Thoracic aorta (tissue), 2 donors: ENCODE data around the gene NUAK1. TPM values are rescaled to one million over a fixed set of nuclear protein-coding genes. Genes with fewer than 3 reads are reported as not detected.

Experiments used
- ATAC-seq: fragments of 150-250 bp; one replicate; pipeline ENCODE4 v1.8.0; 2017; ENCODE audit warnings: low read depth; ENCODE audit not compliant: insufficient number of reproducible peaks, low FRiP score
- DNase-seq: peaks from one replicate; pipeline ENCODE4 v3.0.0-alpha.2; 2020; ENCODE audit warnings: low spot score
- H3K27ac ChIP-seq, 2 donors: fragments of 200-600 bp; sonication (generic); 1 replicate in 1 of 2; 2 replicates in 1 of 2; pipeline ENCODE4 v1.5.1; 2016; ENCODE audit warnings: mild to moderate bottlenecking in 2 of 2, moderate library complexity in 2 of 2
- H3K27me3 ChIP-seq: fragments of 200-600 bp; sonication (generic); replicated peaks from 2 replicates; pipeline ENCODE4 v1.6.0; 2016; ENCODE audit warnings: mild to moderate bottlenecking; ENCODE audit not compliant: insufficient read depth
- H3K36me3 ChIP-seq: fragments of 200-600 bp; sonication (generic); one replicate; pipeline ENCODE4 v1.5.1; 2016
- H3K4me1 ChIP-seq, 2 donors: fragments of 200-600 bp; sonication (generic); 1 replicate in 1 of 2; 2 replicates in 1 of 2; pipeline versions ENCODE4 v1.5.1 to v1.6.0; 2016; ENCODE audit warnings: low read depth in 2 of 2, mild to moderate bottlenecking in 1 of 2; ENCODE audit not compliant: control insufficient read depth in 1 of 2
- H3K4me3 ChIP-seq: fragments of 200-600 bp; sonication (generic); 2 replicates; pipeline ENCODE4 v1.5.1; 2016; ENCODE audit warnings: mild to moderate bottlenecking
- H3K9me3 ChIP-seq: fragments of 200-600 bp; sonication (generic); 2 replicates; pipeline ENCODE4 v1.5.1; 2016
- total RNA-seq, 2 donors: library from RNA; depleted of rRNA; stranded (reverse); fragments of >200 nt; gene quantifications; one replicate each; pipeline versions ENCODE4 v1.1.0 to v1.2.3, GENCODE V29; 2016
- TF ChIP-seq, protein P1 (sequence below): fragments of 200-600 bp; sonication (generic); IDR thresholded peaks from one replicate; pipeline ENCODE4 v1.5.1; 2019; ENCODE audit warnings: antibody characterized with exemption

Gene NUAK1
- total RNA-seq, 2 donors from 2014 or later = 20.0 to 31.4 TPM

DNA sequence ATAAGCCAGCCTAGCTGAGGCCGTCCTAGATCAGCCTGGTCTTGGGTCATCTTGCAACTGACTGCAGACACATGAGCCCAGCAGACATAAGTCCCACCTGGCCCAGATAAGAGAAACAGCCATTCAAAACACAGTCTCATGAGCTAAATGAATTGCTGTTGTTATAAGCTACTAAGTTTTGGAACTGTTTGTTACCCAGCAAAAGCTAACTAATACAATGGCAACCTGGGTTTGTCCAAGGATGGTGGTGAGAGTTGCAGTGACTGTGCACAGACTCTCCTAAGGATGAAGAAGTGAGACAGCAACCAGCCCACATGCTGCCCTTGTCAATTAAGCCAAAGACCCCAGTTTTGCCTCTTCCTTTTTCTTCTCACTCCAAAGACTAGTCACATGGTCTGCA is 22.2 kb upstream of the NUAK1 start:
- no peak for DNase-seq
- no peak overlapping the region for H3K27ac ChIP-seq

DNA sequence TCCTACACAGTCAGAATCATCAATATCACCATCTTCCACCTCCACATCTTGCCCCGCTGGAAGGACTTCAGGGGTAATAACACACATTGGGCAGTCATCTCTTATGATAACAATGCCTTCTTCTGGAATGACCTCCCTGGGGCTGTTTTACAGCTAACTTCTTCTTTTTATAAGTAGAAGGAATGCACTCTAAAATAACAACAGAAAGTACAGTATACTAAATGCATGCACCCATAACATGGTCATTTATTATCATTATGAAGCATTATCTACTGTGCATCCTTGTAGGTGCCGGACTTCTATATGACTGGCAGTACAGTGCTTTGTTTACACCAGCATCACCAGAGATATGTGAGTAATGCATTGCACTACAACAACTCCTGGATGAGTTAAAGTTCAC is 19.0 kb upstream of the NUAK1 start:
- H3K27me3 ChIP-seq = no peaks in the 10 kb centered on the region
- no peak for ATAC-seq
- H3K36me3 ChIP-seq = no peaks in the 10 kb centered on the region
- H3K27ac ChIP-seq = no peak overlapping the region
- no peak overlapping the region for H3K4me3 ChIP-seq
- H3K4me1 ChIP-seq = no peaks in the 10 kb centered on the region
- TF ChIP-seq, protein P1, sequence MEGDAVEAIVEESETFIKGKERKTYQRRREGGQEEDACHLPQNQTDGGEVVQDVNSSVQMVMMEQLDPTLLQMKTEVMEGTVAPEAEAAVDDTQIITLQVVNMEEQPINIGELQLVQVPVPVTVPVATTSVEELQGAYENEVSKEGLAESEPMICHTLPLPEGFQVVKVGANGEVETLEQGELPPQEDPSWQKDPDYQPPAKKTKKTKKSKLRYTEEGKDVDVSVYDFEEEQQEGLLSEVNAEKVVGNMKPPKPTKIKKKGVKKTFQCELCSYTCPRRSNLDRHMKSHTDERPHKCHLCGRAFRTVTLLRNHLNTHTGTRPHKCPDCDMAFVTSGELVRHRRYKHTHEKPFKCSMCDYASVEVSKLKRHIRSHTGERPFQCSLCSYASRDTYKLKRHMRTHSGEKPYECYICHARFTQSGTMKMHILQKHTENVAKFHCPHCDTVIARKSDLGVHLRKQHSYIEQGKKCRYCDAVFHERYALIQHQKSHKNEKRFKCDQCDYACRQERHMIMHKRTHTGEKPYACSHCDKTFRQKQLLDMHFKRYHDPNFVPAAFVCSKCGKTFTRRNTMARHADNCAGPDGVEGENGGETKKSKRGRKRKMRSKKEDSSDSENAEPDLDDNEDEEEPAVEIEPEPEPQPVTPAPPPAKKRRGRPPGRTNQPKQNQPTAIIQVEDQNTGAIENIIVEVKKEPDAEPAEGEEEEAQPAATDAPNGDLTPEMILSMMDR = no peak
- no peak for DNase-seq
- no peaks in the 10 kb centered on the region for H3K9me3 ChIP-seq

More for the DNA sequence above, 22.2 kb upstream of the NUAK1 start:
- H3K9me3 ChIP-seq = no peaks in the 10 kb centered on the region
- TF ChIP-seq, protein P1 = no peak
- no peak for ATAC-seq
- no peak overlapping the region for H3K4me3 ChIP-seq
- no peaks in the 10 kb centered on the region for H3K27me3 ChIP-seq
- H3K4me1 ChIP-seq = no peaks in the 10 kb centered on the region
- H3K36me3 ChIP-seq = no peaks in the 10 kb centered on the region

DNA sequence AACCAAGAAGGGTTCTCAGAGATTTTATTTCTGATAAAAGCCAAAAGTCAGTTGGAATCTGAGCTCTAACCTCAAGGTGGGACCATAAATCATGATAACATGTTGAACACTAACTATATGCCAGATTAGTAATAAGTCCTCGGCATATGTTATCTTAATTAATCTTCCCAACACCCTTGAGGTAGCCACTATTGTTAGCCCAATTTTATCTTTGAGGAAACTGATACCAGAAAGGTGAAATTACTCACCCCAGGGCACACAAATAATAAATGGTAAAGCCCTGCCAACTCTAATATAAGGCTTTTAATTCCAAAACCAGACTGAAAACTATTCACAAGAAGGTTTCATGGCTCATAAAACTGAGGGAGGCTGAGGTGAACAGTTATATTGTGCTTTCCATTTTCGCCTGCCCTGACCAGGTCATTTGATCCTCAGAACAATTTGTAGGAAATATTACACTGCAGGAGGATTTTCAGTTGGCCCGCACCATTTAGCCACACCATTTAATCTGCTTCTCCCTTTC is 16.1 kb upstream of the NUAK1 start:
- DNase-seq = no peak
- H3K4me1 ChIP-seq = no peaks in the 10 kb centered on the region
- H3K9me3 ChIP-seq = no peaks in the 10 kb centered on the region
- H3K27ac ChIP-seq = no peak overlapping the region
- H3K36me3 ChIP-seq = no peaks in the 10 kb centered on the region
- H3K27me3 ChIP-seq = no peaks in the 10 kb centered on the region
- TF ChIP-seq, protein P1 = no peak
- no peak for ATAC-seq
- H3K4me3 ChIP-seq = no peak overlapping the region

GRCh38 chr12:106152334-106152733 is 13.6 kb upstream of the NUAK1 start:
- Histone ChIP-seq H3K4me3 (no peak overlapping the region), H3K27me3 (no peaks in the 10 kb centered on the region), H3K36me3 (no peaks in the 10 kb centered on the region), H3K27ac (no peak overlapping the region), H3K4me1 (peaks cover 0 to 13% of the 10 kb centered on the region in 2 donors), H3K9me3 (no peaks in the 10 kb centered on the region)
- no peak for ATAC-seq
- TF ChIP-seq, protein P1 = no peak
- DNase-seq = no peak

DNA sequence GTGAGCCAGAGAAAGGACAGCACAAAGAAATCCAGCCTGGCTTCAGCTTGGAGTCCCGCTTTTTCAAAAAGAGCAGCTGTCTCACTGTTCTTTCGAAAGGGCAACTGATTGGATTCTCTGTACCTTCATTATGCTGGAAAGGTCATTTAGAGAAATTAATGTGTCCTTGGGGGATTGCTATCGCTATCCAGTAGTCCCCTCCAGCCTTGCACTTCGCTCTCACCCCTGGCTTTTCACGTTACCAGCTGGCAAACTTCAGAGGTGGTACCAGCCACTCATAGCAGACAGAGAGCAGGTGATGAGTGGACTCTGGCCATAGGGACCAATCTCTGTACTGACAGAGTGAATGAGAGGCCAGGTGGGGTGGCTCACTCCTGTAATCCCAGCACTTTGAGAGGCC is 11.8 kb upstream of the NUAK1 start:
- H3K36me3 ChIP-seq = no peaks in the 10 kb centered on the region
- no peaks in the 10 kb centered on the region for H3K9me3 ChIP-seq
- H3K4me3 ChIP-seq = no peak overlapping the region
- no peak for ATAC-seq
- H3K4me1 ChIP-seq = peaks cover 3 to 19% of the 10 kb centered on the region in 2 donors
- TF ChIP-seq, protein P1 = no peak
- DNase-seq = no peak
- H3K27me3 ChIP-seq = no peaks in the 10 kb centered on the region
- H3K27ac ChIP-seq = no peak overlapping the region
